Stimulated activated CD4-positive, alpha-beta T cell treated with anti-CD3 and anti-CD28 coated beads, Interleukin-12 subunit alpha, Interleukin-12 subunit beta, amount 100 ng/mL, for 48 hours (primary cell): ENCODE results near the gene APC.
A peak's percentile ranks its signal among the peaks of the same experiment; 100 is the strongest.

Experiments
- DNase-seq, 3 donors: peaks; one replicate each; pipeline ENCODE4 v3.0.0-alpha.2; 2020; ENCODE audit warnings: low read depth in 2 of 3, low spot score in 1 of 3

Gene APC

DNA sequence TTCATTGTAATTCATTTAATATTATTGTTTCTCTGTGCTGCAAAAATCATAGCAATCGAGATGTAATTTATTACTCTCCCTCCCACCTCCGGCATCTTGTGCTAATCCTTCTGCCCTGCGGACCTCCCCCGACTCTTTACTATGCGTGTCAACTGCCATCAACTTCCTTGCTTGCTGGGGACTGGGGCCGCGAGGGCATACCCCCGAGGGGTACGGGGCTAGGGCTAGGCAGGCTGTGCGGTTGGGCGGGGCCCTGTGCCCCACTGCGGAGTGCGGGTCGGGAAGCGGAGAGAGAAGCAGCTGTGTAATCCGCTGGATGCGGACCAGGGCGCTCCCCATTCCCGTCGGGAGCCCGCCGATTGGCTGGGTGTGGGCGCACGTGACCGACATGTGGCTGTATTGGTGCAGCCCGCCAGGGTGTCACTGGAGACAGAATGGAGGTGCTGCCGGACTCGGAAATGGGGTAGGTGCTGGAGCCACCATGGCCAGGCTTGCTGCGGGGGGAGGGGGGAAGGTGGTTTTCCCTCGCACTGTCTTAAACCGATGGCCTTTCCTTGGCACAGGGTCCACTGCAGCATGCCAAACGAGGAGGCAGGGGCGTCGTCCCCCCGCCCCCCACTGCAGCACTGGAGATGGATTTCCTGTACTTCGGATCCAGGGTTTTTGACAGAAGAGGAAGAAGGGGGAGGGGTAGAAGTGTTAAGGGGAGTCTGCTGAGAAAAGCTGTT, at the start of gene APC:
APC (plus strand) TSS at position 423 of the 728 bp plus-strand sequence. CDS start 17,006 bp downstream, outside the sequence.
- peak; percentile 73 to 83 (median 77) for DNase-seq

DNA sequence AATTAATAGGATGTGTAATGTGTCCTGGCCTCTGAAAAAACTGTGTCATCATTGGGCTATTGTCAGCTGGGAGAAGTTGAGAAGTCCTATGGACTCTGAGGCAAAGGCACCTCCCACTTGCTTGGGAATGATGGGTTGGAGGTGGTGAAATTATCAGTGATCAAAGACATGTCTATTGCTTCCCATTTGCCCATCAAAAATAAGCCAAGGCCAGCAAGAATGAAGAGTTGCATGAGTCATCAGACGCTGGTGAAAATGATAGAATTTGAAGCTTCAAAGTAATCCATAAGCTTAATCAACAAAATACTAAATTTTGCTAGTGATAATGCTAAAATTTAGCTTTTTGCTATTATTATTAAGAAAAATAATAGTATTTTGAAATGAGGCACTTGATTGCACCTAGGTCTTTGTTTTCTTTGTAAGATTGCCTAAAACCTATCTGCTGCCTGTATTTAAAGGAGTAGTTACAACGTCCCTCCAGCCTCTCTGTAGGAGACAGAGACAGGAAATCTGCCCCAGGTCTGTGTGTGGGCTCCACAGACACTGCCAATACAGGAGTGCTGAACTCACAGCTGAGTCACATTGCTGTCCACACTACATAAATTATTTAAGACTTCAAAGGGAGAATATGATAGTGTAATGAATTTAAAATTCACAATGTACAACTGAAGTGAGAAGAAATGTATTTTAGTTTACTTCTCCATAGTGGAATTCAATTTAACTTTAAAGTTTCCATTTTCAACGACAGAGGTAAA, 48.4 kb upstream of the APC start:
- no peak for DNase-seq

DNA sequence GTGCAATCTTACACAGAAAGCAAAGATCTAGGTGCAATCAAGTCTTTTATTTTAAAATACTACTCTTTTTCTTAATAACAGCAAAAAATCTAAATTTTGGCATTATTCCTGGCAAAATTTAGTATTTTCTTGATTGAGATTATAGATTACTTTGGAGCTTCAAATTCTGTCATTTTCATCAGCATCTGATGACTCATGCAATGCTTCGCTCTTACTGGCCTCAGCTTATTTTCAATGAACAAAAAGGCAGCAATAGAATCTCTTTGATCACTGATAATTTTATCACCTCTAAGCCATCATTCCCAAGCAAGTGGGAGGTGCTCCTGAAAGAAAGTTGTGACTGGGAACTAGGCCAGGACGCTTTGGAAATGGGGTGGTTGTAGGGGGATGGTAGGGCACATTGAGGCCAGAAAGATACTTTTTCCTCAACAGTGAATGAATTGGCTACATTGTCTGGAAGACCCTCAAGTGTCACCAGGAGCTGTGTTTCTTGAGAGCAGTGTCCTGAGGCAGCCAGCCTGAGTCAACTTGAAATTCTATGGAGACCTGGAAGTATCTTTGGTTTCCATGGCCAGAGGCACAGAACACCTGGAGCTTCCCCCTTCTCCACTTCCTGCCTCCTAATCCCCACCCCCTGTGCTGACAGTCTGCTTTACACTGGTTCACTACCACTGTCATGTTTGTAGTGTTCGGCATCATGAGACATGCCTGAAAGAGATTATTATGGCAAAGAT, 46.9 kb upstream of the APC start:
- DNase-seq = no peak

DNA sequence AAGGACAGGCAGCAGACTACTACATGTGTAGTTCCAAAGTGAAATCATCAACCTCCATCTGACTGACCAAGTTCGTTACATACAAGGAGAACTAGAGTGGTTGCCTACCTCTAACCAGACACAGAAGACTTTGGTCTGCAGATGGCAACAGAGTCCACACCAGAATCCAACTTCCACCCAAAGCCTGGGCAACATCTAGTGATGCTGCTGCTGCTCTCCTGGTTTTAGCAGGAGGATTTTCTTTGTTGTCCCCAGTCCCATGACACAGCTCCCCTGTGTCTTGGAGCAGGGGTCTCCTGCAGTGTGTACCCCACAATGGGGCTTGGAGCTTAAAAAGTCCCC, 46.4 kb upstream of the APC start:
- no peak for DNase-seq

DNA sequence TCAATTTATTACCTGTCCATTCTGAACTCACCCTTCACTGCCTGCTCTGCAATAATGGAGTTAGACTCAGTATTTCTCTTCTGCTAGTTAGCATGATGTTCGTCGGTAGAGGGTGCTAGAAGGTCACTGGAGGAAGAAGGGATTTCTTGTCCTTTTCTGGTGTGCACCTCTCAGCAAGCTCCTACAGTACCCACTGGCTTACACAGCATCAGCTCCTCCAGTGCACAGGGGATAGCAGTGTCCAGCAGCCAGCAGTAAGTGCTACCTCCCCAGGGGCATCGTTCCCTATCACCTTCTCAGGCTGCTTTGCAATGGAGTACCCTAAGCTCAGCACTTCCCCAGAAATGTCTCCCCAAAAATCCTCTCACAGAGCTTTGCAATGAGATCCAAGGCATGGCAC, 45.9 kb upstream of the APC start:
- DNase-seq = peak in 2 of 3 donors; percentile 2 to 31

DNA sequence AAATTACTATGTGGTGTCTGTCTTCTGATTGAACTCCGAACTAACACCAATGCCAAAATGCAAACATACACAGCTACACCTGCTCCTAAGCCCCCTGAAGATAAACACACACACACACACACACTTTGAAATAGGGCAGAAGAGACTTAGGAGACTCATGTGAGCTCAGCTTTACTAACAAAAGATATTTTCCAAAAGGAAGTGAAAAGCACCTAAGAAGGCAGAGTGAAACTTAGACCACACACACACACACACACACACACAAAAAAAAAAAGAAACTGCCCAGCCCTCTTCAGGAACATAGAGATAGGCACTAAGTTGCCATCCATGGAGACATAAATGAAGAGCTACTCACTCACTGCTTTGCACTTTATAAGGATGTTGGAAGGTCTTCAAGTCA, 45.2 kb upstream of the APC start:
- no peak for DNase-seq

DNA sequence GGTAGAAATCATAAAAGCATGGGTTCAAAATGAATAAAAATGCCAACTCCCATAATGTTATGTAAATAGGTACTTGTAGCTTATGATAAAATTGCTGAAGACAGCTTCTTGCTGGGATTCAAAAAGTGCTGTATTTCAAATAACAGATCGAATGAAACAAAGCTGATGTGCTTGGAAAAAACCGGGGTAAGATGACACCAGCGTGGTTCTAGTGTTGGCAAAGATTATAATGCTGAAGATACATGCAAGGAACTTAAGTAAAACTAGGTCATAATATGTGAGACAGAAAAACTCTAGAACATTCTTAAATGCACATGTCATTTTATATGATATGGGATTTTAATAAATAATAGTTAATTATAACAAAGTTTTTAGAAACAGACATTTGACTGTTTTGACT, 44.4 kb upstream of the APC start:
- DNase-seq = no peak

DNA sequence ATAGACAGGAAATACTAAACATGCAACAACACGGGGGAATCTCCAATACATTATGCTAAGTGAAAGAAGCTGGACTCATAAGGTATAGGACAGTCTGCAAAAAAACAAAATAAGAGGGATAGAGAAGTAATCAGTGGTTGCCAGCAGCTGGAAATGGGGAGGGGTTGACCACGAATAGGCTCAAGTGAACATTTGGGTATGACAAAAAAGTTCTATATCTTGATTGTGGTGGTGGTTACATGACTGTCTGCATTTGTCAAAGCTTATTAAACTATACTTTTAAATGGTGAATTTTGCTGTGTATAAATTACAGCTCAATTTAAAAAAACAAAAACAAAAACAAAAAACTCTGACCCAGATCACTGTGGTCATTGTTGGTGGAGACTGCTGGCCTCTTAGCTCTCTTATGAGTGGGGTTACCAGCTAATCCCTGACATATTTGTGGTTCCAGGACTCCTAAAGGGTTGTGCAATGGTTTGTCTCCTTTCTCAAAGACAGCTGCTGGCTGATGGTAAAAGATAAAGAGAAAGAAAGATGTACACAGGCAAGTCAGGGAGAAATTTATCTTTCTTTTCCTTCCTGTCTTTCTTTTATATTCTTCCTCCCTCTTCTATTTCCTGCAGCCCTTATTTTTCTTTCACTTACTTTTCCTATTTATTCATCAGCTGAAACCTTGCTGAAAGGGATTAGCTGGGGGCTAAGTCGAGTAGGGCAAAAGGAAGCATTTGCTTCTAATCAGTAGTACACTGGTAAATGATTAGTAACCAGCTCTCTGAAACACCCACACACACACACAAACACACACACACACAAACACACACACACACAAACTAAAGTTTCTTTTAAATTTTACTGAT, 42.6 kb upstream of the APC start:
- no peak for DNase-seq

DNA sequence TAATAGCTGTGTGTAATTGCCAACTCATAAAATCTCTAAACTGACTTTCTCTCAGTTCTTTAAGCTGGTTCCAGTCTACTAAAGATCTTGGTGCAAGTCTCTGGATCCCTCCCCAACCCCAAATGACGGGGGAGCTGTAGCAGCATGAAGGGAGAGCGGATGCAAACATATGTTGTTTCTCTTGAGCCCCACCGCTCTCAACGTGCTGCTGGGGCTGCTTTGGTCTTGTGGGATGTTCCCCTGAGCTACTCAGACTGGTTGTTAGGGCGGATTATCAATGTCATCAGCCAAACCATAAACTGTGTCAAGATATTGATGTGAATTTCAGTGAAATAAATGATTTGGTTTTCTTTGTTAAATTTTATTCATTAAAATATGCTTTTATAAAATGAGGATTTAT, 40.9 kb upstream of the APC start:
- no peak for DNase-seq

DNA sequence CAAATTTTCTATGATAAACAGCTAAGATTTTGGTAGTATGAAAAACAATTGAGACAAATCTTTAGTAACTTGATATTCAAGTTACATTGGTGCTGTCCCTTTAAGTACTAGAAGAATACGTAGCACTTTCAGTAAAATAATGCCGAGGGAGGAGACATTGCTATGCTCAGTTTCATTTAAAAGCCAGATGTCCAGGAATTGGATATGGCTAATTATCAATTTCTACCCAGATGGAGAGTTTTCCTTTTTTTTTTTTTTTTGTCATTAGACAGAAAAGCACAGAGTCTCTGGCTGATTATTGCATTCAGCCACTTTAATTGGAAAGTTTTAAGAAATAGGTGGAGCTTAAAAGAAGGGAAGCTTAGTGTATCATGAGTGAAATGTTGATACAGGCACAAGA, 40.4 kb upstream of the APC start:
- DNase-seq = no peak

DNA sequence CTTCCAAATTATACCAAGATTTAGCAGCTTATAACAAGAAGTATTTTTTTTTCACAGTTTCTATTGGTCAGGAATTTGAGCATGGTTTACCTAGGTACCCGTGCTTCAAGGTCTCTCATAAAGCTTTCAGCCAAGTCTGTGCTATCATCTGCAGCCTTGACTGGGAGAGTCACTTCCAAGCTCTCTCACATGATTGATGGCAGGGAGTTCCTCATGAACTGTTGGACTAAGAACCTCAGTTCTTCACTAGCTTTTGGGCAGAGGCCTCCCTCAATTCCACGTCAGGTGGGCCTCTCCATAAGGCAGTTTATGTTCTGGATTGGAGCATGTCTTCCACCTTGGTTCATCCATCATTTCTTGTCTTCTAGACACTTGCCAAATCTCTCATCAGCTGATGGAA, 39.9 kb upstream of the APC start:
- no peak for DNase-seq

DNA sequence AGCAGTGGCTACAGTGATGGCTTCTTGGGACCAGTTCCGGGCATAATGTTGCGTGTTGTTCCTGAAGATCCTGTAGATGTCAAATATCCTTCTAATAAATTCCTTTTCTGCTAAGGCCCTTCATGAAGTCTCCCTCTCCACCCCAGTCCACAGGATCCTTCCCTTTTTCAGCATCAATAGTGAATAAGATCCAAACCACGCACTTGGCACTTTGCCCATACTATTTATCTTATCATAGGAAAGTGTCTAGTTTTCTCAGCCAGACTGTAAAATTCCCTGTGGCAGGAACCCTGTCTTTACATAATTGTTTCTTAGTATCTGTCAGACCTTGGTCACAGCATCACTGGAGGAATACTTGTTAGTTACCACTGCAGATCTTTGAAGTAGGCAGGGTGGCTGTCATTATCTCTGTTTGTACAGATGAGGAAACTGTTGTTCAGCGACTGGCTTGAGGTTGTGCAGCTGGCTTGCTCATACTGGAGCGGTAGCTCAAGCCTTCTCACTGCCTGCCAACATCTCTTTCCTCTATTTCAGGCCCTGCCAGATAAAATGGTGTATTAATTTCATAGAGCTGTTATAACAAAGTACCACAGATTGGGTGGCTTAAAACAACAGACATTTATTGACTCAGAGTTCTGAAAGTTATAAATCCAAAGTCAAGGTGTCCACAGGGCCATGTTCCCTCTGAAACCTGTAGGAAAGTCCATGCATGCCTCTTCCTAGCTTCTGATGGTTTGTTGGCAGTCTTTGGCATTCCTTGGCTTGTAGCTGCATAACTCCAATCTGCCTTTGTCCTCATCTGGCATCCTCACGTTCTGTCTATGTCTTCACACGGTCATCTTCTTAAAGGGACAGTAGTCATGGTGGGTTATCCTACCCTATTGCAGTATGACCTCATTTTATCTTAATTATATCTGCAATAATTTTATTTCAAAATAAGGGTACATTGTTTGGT, 33.5 kb upstream of the APC start:
- no peak for DNase-seq

DNA sequence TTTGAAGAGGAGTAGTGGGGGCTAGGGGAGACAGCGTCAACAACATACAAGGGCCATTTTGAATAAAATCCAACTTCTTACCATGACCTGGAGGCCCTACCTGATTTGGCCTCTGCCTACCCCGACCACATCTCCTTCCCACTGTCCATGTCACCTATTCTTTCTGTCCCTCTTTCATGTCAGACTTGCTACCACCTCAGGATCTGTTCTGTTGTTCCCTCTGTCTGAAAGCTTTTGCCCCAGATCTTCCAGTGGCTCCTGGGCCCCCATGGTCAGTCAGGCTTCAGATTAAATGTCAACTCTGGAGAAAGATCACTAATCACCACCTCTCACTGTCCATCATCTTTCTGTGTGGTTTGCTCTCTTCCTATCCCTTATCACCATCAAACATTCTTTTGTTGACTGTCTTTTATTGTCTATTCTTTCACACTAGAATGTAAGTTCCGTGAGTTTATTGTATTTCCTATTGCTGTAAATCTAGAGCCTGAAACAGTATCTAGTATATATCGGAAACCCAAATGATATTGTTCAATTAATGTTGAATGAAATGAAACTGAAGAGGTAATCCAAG, 31.2 kb upstream of the APC start:
- DNase-seq = no peak

DNA sequence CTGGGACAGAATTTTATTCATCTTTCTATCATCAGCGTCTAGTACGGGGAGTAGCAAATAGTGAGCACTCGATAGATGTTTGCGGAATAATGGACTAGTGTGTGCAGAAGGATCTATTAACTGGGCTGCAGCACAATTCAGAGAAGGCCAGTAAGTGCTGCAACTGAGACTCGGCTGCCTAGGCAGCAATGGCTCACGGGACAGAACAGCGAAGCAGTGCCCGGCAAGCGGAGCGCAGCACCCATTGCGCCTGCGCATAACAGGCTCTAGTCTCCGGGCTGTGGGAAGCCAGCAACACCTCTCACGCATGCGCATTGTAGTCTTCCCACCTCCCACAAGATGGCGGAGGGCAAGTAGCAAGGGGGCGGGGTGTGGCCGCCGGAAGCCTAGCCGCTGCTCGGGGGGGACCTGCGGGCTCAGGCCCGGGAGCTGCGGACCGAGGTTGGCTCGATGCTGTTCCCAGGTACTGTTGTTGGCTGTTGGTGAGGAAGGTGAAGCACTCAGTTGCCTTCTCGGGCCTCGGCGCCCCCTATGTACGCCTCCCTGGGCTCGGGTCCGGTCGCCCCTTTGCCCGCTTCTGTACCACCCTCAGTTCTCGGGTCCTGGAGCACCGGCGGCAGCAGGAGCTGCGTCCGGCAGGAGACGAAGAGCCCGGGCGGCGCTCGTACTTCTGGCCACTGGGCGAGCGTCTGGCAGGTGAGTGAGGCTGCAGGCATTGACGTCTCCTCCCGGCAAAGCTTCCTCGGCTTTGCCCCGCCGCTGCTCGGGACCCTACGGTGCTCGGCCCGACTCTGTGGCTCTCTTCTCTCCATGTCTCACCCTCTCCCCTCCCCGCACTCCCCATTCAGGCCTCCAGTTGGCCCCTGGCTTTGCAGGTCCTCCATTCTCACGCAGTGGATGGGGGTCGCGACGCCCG, 30.2 kb upstream of the APC start:
- DNase-seq = peak; percentile 94 to 95 (median 95)

DNA sequence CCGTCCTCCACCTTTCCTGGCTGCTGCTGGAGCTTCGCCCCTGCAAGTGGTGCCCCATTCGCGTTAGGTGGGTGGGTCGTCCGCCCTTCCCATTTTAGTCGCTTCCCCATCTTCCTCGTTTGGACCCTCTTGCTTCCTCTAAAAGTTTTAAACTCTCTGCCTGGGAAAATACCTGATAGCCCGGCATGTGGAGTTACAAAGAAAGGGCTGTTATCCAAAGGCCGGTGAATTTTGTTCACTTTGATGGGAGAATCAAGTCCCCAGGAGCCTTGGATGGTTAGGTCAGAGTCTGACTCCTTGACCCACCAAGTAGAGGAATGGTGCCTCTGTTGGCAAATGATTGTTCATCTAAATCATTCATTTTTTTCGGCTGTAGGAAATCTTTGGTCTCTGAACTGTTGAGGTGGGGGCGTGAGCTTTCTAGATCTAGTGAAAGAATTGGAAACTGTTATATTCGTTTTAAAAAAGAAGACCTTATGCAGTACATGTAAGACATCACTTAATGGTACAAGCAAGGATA, 29.5 kb upstream of the APC start:
- DNase-seq = no peak

DNA sequence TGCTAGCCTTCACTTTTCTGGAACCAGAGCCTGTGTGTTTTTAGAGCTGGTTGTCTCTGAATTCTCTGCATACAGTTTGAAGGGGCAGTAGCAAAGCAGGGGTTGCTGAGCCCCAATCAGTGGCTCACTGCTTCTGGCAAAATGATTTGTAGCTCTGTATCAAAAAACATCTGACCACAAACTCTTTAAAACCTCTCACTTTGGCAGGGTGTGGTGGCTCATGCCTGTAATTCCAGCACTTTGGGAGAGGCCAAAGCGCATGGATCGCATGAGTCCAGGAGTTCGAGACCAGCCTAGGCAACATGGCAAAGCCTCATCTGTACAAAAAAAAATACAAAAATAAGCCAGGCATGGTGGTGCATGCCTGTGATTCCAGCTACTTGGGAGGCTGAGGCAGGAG, 28.3 kb upstream of the APC start:
- DNase-seq = no peak

DNA sequence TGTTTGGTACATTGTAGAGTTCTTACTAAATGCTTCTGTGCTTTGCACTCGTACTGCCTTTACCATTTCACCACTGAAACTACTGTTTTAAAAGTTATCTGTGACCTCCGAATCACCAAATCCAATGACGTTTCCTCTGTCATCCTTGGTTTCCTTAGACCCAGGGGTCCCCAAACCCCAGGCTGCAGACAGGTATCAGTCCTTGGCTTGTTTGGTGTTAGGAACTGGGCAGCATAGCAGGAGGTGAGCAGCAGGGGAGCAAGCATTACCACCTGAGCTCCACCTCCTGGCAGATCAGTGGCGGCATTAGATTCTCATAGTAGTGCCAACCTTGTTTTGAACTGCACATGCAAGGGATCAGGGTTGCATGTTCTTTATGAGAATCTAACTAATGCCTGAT, 26.8 kb upstream of the APC start:
- DNase-seq = no peak

DNA sequence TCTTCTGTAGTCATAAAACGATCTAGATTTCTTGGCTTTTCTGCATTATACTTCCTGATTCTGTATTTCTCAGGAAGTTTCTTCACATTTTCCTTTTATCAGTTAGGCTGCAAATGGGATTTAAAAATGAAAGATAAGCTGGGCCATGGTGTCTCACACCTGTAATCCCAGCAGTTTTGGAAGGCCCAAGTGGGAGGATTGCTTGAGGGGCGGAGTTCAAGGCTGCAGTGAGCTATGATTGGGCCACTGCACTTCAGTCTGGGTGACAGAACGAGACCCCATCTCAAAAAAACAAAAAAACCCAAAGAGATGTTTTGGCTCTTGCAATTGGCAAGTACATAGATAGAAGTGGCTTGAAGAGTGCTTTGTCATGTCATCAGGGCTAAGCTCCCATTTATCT, 26.2 kb upstream of the APC start:
- DNase-seq = no peak

DNA sequence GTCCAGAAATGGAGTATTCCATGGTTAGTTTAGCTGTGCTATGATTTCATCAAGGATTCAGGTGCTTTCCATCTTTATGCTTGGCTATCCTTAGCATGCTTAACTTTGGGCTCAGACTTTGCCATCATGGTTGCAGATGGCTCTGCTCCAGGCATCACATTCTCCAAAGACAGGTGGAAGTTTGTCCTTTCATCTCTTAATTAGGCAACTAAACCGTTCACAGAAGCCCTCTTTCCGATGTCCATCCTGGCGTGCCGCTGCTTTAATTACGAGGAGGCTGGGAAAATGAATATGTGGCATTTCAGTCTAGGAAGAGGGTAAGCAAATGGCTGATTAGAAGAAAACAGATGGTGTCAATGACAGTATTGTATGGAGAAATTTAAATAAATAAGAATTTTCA, 24.5 kb upstream of the APC start:
- DNase-seq = no peak
